ENCODE data around the gene CELA2A. TPM values are rescaled to one million over a fixed set of nuclear protein-coding genes. Genes with fewer than 3 reads are reported as not detected.

Gene CELA2A
- total RNA-seq, 1 donor from 2014 or later: not detected

- peaks cover 3% of the 10 kb centered on the region for H3K4me1 ChIP-seq
- peaks cover 14% of the 10 kb centered on the region for H4K20me1 ChIP-seq (ENCODE audit: low read depth)
- peaks cover 33% of the 10 kb centered on the region for H3K27me3 ChIP-seq
These were observed 42.7 kb upstream of the CELA2A start for GRCh38 chr1:15413563-15414444.

GRCh38 chr1:15414445-15414983 lies 42.0 kb upstream of the CELA2A start:
- H4K20me1 ChIP-seq (ENCODE audit: low read depth): peaks cover 14% of the 10 kb centered on the region
- Mint-ChIP-seq H3K4me3 (no peak overlapping the region), H3K9me3 (no peaks in the 10 kb centered on the region), H3K27ac (no peak overlapping the region), H3K36me3 (peaks cover 4% of the 10 kb centered on the region), H3K27me3 (ENCODE audit: insufficient read depth, low read depth) (peaks cover 18% of the 10 kb centered on the region), H3K4me1 (peaks cover 40% of the 10 kb centered on the region)
- H3K79me2 ChIP-seq (ENCODE audit: low read depth): no peaks in the 10 kb centered on the region
- no peaks in the 10 kb centered on the region for H3K4me1 ChIP-seq
- no peak overlapping the region for H3K27ac ChIP-seq
- no peak overlapping the region for H3K4me2 ChIP-seq
- no peak overlapping the region for H2AFZ ChIP-seq (replicated peaks)
- H3K9ac ChIP-seq: no peak overlapping the region
- H3F3A ChIP-seq (ENCODE audit: low read depth): no peaks in the 10 kb centered on the region
- no peaks in the 10 kb centered on the region for H3K36me3 ChIP-seq
- no peak overlapping the region for H3K4me3 ChIP-seq
- DNase-seq (ENCODE audit: low spot score): no peak
- no peaks in the 10 kb centered on the region for H3K9me3 ChIP-seq (ENCODE audit: low read depth)
- peaks cover 31% of the 10 kb centered on the region for H3K27me3 ChIP-seq
- TF ChIP-seq EZH2phosphoT487 (IDR thresholded peaks at IDR 0.05) (no peak), CTCF (IDR thresholded peaks at IDR 0.05) (no peak), EZH2 (IDR thresholded peaks at IDR 0.05) (no peak)

More at GRCh38 chr1:15413563-15414444, 42.7 kb upstream of the CELA2A start:
- no peaks in the 10 kb centered on the region for H3K9me3 Mint-ChIP-seq
- TF ChIP-seq EZH2phosphoT487 (IDR thresholded peaks at IDR 0.05): no peak
- Histone ChIP-seq H3K79me2 (ENCODE audit: low read depth) (no peaks in the 10 kb centered on the region), H3F3A (ENCODE audit: low read depth) (peaks cover 2% of the 10 kb centered on the region), H3K36me3 (no peaks in the 10 kb centered on the region), H3K27ac (no peak overlapping the region), H2AFZ (replicated peaks) (no peak overlapping the region), H3K9ac (no peak overlapping the region), H3K9me3 (ENCODE audit: low read depth) (no peaks in the 10 kb centered on the region), H3K4me3 (no peak overlapping the region), H3K4me2 (no peak overlapping the region)
- DNase-seq (ENCODE audit: low spot score): no peak
- peaks cover 18% of the 10 kb centered on the region for H3K27me3 Mint-ChIP-seq (ENCODE audit: insufficient read depth, low read depth)
- no peak overlapping the region for H3K27ac Mint-ChIP-seq
- H3K36me3 Mint-ChIP-seq: peaks cover 4% of the 10 kb centered on the region
- H3K4me1 Mint-ChIP-seq: peaks cover 44% of the 10 kb centered on the region
- peak overlapping the region; percentile 33 for H3K4me3 Mint-ChIP-seq

GRCh38 chr1:15417059-15417934 lies 39.2 kb upstream of the CELA2A start:
- no peak overlapping the region for H3K4me3 ChIP-seq
- H3K4me1 ChIP-seq: no peaks in the 10 kb centered on the region
- H3K36me3 Mint-ChIP-seq: peaks cover 9% of the 10 kb centered on the region
- H3K27ac ChIP-seq: no peak overlapping the region
- no peak for DNase-seq (ENCODE audit: low spot score)
- H3K27me3 Mint-ChIP-seq (ENCODE audit: insufficient read depth, low read depth): peaks cover 12% of the 10 kb centered on the region
- H3K4me3 Mint-ChIP-seq: no peak overlapping the region
- H3K4me1 Mint-ChIP-seq: peaks cover 32% of the 10 kb centered on the region
- H3K9ac ChIP-seq: no peak overlapping the region
- H3K36me3 ChIP-seq: no peaks in the 10 kb centered on the region
- TF ChIP-seq EZH2 (IDR thresholded peaks at IDR 0.05) (no peak), EZH2phosphoT487 (IDR thresholded peaks at IDR 0.05) (no peak), CTCF (IDR thresholded peaks at IDR 0.05) (no peak)
- H2AFZ ChIP-seq (replicated peaks): no peak overlapping the region
- H3K4me2 ChIP-seq: no peak overlapping the region
- no peak overlapping the region for H3K27ac Mint-ChIP-seq
- H3F3A ChIP-seq (ENCODE audit: low read depth): no peaks in the 10 kb centered on the region
- H3K9me3 ChIP-seq (ENCODE audit: low read depth): no peaks in the 10 kb centered on the region
- H3K27me3 ChIP-seq: peaks cover 5% of the 10 kb centered on the region
- no peaks in the 10 kb centered on the region for H3K79me2 ChIP-seq (ENCODE audit: low read depth)
- no peaks in the 10 kb centered on the region for H4K20me1 ChIP-seq (ENCODE audit: low read depth)
- peaks cover 3% of the 10 kb centered on the region for H3K9me3 Mint-ChIP-seq

All from neural progenitor cell (in vitro differentiated cells).